Upper lobe of left lung (tissue), 6 donors: ENCODE results near the gene RNF130. TPM values are rescaled to one million over a fixed set of nuclear protein-coding genes. Genes with fewer than 3 reads are reported as not detected.

Experiments used
- ATAC-seq, 2 donors: fragments of 200-7000 bp; cut with Tn5 transposase; one replicate each; pipeline ENCODE4 v1.9.1; 2022; ENCODE audit warnings: mild to moderate bottlenecking in 2 of 2, moderate library complexity in 2 of 2; ENCODE audit not compliant: low FRiP score in 2 of 2
- DNase-seq, 2 donors: peaks; one replicate each; pipeline ENCODE4 v3.0.0-alpha.2; 2019 to 2020
- H3K27ac ChIP-seq, 4 donors: fragments of 200-600 bp; sonication (generic); one replicate each; pipeline ENCODE4 v1.5.1; 2016 to 2019
- H3K27me3 ChIP-seq, 4 donors: fragments of 200-600 bp; sonication (generic); one replicate each; pipeline ENCODE4 v1.5.1; 2017 to 2019
- H3K36me3 ChIP-seq, 4 donors: fragments of 200-600 bp; sonication (generic); one replicate each; pipeline ENCODE4 v1.5.1; 2016 to 2019
- H3K4me1 ChIP-seq, 4 donors: fragments of 200-600 bp; sonication (generic); one replicate each; pipeline ENCODE4 v1.5.1; 2018 to 2019
- H3K4me3 ChIP-seq, 4 donors: fragments of 200-600 bp; sonication (generic); one replicate each; pipeline ENCODE4 v1.5.1; 2017 to 2019; ENCODE audit warnings: mild to moderate bottlenecking in 2 of 4, moderate library complexity in 1 of 4
- H3K9me3 ChIP-seq, 4 donors: fragments of 200-600 bp; sonication (generic); one replicate each; pipeline ENCODE4 v1.5.1; 2018 to 2019
- CTCF ChIP-seq, 6 experiments: fragments of 450-650 bp in 4 of 6; fragments of 200-600 bp in 2 of 6; sonication (generic) in 2 of 6; IDR thresholded peaks; one replicate each; pipeline ENCODE4 v1.5.1; 2016 to 2019; ENCODE audit warnings: antibody characterized with exemption in 6 of 6
- EP300 ChIP-seq, 4 donors: sonication (generic); formaldehyde crosslinking; IDR thresholded peaks; one replicate each; pipeline ENCODE4 v1.5.1; 2017; ENCODE audit warnings: antibody characterized with exemption in 4 of 4, control low read depth in 2 of 4
- POLR2A ChIP-seq, 4 donors: fragments of 450-650 bp; IDR thresholded peaks; one replicate each; pipeline ENCODE4 v1.5.1; 2016 to 2017; ENCODE audit warnings: antibody characterized with exemption in 4 of 4, mild to moderate bottlenecking in 2 of 4
- POLR2AphosphoS5 ChIP-seq, 2 donors: sonication (generic); formaldehyde crosslinking; IDR thresholded peaks; one replicate each; pipeline ENCODE4 v1.5.1; 2017; ENCODE audit warnings: antibody characterized with exemption in 2 of 2
- WGBS, 2 donors: methylation state at CpG; one replicate each; pipeline ENCODE4 v1.1.5; 2017 to 2018; 5-methylcytosine and 5-hydroxymethylcytosine counted together
- total RNA-seq, 6 donors: library from RNA; depleted of rRNA in 4 of 6; stranded (reverse); fragments of >200 nt in 4 of 6; gene quantifications; one replicate each; pipeline versions ENCODE4 v1.1.0 to v1.2.1, GENCODE V29; 2016 to 2021
- donor health status: DM: no; HTN: no; CAD: no; lungs with moderate emphysema.
- donor health status: DM: no; HTN: yes; CAD: no; lungs with severe emphysema.

The RNF130 gene
- total RNA-seq, 6 donors from 2014 or later = 54.5 to 137 (median 98.2) TPM

GRCh38 chr5:180053061-180053602, 18.4 kb downstream of the RNF130 start:
- TF ChIP-seq EP300 (IDR thresholded peaks at IDR 0.05) = no peak
- TF ChIP-seq POLR2A (IDR thresholded peaks at IDR 0.05) = no peak
- TF ChIP-seq CTCF (IDR thresholded peaks at IDR 0.05) = no peak
- no peak for DNase-seq
- H3K4me3 ChIP-seq = no peak overlapping the region
- WGBS, 2 donors = 87 to 91% methylated on average over 8 of the region's 8 CpGs
- no peak for ATAC-seq
- H3K36me3 ChIP-seq = no peaks in the 10 kb centered on the region
- no peak overlapping the region for H3K27ac ChIP-seq
- H3K9me3 ChIP-seq = no peaks in the 10 kb centered on the region
- H3K4me1 ChIP-seq = peaks cover 2 to 16% (median 11%) of the 10 kb centered on the region in 4 donors
- no peaks in the 10 kb centered on the region for H3K27me3 ChIP-seq

GRCh38 chr5:180052211-180052818, 19.2 kb downstream of the RNF130 start:
- Histone ChIP-seq H3K9me3 (no peaks in the 10 kb centered on the region), H3K27ac (no peak overlapping the region), H3K36me3 (no peaks in the 10 kb centered on the region), H3K4me3 (no peak overlapping the region), H3K4me1 (peaks cover 7 to 25% (median 18%) of the 10 kb centered on the region in 4 donors), H3K27me3 (no peaks in the 10 kb centered on the region)
- TF ChIP-seq CTCF (IDR thresholded peaks at IDR 0.05) (no peak), POLR2A (IDR thresholded peaks at IDR 0.05) (no peak), EP300 (IDR thresholded peaks at IDR 0.05) (no peak), POLR2AphosphoS5 (IDR thresholded peaks at IDR 0.05) (no peak)
- ATAC-seq (no peak), DNase-seq (no peak)
- 87 to 93% methylated on average over 5 of the region's 5 CpGs for WGBS, 2 donors

GRCh38 chr5:180050121-180050940, 21.2 kb downstream of the RNF130 start:
- H3K9me3 ChIP-seq = no peaks in the 10 kb centered on the region
- no peaks in the 10 kb centered on the region for H3K36me3 ChIP-seq
- WGBS, 2 donors = 81 to 82% methylated on average over 9 of the region's 9 CpGs
- no peaks in the 10 kb centered on the region for H3K27me3 ChIP-seq
- no peak for TF ChIP-seq POLR2A (IDR thresholded peaks at IDR 0.05)
- TF ChIP-seq EP300 (IDR thresholded peaks at IDR 0.05) = no peak
- no peak for TF ChIP-seq POLR2AphosphoS5 (IDR thresholded peaks at IDR 0.05)
- no peak for TF ChIP-seq CTCF (IDR thresholded peaks at IDR 0.05)
- DNase-seq (no peak), ATAC-seq (no peak)
- H3K4me3 ChIP-seq = no peak overlapping the region
- no peak overlapping the region for H3K27ac ChIP-seq
- H3K4me1 ChIP-seq = peaks cover 7 to 27% (median 22%) of the 10 kb centered on the region in 4 donors

- Histone ChIP-seq H3K9me3 (no peaks in the 10 kb centered on the region), H3K27ac (no peak overlapping the region), H3K4me1 (peaks cover 7 to 27% (median 22%) of the 10 kb centered on the region in 4 donors), H3K4me3 (no peak overlapping the region), H3K27me3 (no peaks in the 10 kb centered on the region), H3K36me3 (no peaks in the 10 kb centered on the region)
- DNase-seq (no peak), ATAC-seq (peak in 1 of 2 donors; percentile 50)
- TF ChIP-seq POLR2A (IDR thresholded peaks at IDR 0.05) (no peak), CTCF (IDR thresholded peaks at IDR 0.05) (no peak), EP300 (IDR thresholded peaks at IDR 0.05) (no peak), POLR2AphosphoS5 (IDR thresholded peaks at IDR 0.05) (no peak)
- WGBS, 2 donors = 33 to 34% methylated on average over 2 of the region's 2 CpGs
These were observed 22.4 kb downstream of the RNF130 start for GRCh38 chr5:180049185-180049548.
